ENCODE measurements around the gene SLC28A2.
A peak's percentile ranks its signal among the peaks of the same experiment; 100 is the strongest.

The SLC28A2 gene

DNA sequence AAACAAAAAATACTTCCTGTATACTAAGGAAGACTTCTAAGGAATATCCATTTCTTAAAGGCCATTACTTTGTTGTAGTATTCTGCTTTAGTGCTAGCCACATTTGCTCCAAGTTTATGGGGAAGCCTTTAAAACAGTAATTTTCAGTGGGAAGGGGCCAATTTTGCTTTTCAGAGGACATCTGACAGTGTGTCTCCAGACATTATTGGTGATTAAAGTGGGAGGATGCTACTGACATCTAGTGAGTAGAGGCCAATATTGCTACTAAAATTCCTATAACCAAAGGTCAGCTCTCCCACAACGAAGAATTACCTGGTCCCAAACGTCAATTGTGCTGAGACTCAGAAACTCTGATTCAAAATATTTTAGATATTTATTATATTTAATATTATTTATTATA lies 24.8 kb downstream of the SLC28A2 start:
- no peak for TF ChIP-seq ARNT (IDR thresholded peaks at IDR 0.05)
- TF ChIP-seq HDGF (IDR thresholded peaks at IDR 0.05; ENCODE audit: borderline replicate concordance): no peak
- no peak for TF ChIP-seq ELF4 (IDR thresholded peaks at IDR 0.05)
- TF ChIP-seq NFRKB (IDR thresholded peaks at IDR 0.05): no peak
- TF ChIP-seq, protein P1, sequence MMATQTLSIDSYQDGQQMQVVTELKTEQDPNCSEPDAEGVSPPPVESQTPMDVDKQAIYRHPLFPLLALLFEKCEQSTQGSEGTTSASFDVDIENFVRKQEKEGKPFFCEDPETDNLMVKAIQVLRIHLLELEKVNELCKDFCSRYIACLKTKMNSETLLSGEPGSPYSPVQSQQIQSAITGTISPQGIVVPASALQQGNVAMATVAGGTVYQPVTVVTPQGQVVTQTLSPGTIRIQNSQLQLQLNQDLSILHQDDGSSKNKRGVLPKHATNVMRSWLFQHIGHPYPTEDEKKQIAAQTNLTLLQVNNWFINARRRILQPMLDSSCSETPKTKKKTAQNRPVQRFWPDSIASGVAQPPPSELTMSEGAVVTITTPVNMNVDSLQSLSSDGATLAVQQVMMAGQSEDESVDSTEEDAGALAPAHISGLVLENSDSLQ (IDR thresholded peaks at IDR 0.05): no peak
- no peak for TF ChIP-seq SUZ12 (IDR thresholded peaks at IDR 0.05)
- no peak for TF ChIP-seq CTBP1 (IDR thresholded peaks at IDR 0.05; ENCODE audit: borderline replicate concordance)
- TF ChIP-seq TARDBP (IDR thresholded peaks at IDR 0.05): no peak
- no peak for TF ChIP-seq FOXA1 (IDR thresholded peaks at IDR 0.05)
- TF ChIP-seq SP1 (IDR thresholded peaks at IDR 0.05): no peak
- TF ChIP-seq BHLHE40 (IDR thresholded peaks at IDR 0.05; ENCODE audit: borderline replicate concordance): no peak
- TF ChIP-seq FOXK2 (IDR thresholded peaks at IDR 0.05): no peak
- DNase-seq (ENCODE audit: extremely low spot score): peak; percentile 8
- POLR2A ChIA-PET: interaction anchor here (1.0 kb wide), 1 partner anchor 46 kb away, joined by 3 read pairs; no protein-coding TSS in a partner anchor
- CTCF ChIA-PET: interaction anchor here (0.6 kb wide), 1 partner anchor 151 kb away, joined by 4 read pairs; no protein-coding TSS in a partner anchor

DNA sequence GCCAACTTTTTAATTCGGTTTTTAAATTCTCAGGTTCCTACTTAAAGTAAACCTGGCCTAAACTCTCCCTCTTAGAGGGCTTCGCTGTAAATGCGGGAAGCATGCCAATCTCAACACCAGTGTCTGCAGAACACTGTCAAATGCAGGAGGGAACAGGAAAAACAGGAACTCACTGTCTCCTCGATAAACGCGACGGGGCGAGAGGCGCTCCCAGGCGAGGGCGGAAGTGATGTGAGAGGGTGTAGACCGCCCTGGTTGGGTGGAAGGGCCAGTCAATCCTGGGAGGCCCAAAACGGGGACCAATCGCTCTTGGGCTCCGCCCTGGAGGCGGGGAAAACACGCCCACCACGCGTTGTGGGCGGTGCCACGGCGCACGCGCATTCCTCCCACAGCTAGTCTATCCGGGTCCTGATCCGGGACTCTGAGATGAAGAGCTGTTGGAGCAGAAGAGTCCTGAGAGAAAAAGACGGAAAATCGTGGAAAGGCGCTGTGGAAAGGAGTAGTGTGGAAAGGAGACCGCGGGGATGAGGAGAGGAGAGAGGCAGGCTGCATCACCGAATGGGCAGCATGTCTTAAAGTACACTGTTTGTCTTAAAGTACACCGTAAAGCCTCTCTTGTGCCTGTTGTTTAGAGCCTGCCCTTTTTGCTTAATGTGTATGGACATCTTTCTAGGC lies 27.1 kb downstream of the SLC28A2 start:
- DNase-seq (ENCODE audit: extremely low spot score): peak; percentile 93
- ChIA-PET CTCF (interaction anchor here (1.7 kb wide), 1 partner anchor 74 kb away, joined by 4 read pairs; no protein-coding TSS in a partner anchor), POLR2A (interaction anchor here (0.9 to 1.7 kb wide), 8 partner anchors 21 to 268 kb away, joined by 3 to 7 read pairs (median 4); a partner anchor contains a TSS)
- peak; percentile 43 for TF ChIP-seq ELF4 (IDR thresholded peaks at IDR 0.05)
- TF ChIP-seq, protein P1 (IDR thresholded peaks at IDR 0.05): peak; percentile 99
- TF ChIP-seq CTBP1 (IDR thresholded peaks at IDR 0.05; ENCODE audit: borderline replicate concordance): no peak
- TF ChIP-seq TARDBP (IDR thresholded peaks at IDR 0.05): no peak
- no peak for TF ChIP-seq BHLHE40 (IDR thresholded peaks at IDR 0.05; ENCODE audit: borderline replicate concordance)
- no peak for TF ChIP-seq SUZ12 (IDR thresholded peaks at IDR 0.05)
- TF ChIP-seq LEF1 (IDR thresholded peaks at IDR 0.05; ENCODE audit: borderline replicate concordance): no peak
- no peak for TF ChIP-seq FOXK2 (IDR thresholded peaks at IDR 0.05)
- no peak for TF ChIP-seq FOXA1 (IDR thresholded peaks at IDR 0.05)
- TF ChIP-seq ARNT (IDR thresholded peaks at IDR 0.05): no peak
- peak; percentile 62; the same call in 1 of the 2 replicates for TF ChIP-seq SP1 (IDR thresholded peaks at IDR 0.05)
- no peak for TF ChIP-seq FOXM1 (IDR thresholded peaks at IDR 0.05; ENCODE audit: borderline replicate concordance)
- TF ChIP-seq NFRKB (IDR thresholded peaks at IDR 0.05): no peak
- peak; percentile 82 for TF ChIP-seq L3MBTL2 (conservative IDR thresholded peaks at IDR 0.05)

DNA sequence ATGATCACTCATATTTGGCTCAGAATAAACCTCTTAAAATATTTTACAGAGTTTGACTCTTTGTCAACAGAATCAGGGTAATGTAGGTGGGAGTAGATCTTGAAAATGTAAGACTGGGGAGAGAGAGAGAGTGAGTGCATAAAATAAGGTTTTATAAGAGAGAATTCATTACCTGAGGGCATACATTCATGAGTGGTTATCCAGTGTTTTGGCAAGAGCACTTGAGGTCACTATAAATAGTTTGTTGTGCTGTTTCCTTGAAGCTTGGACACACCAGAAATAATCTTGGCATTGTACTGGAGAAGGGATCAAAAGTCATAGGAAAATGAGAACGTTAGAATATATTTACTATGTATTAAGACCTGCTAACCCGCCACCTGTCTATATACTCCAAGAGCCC lies 33.4 kb downstream of the SLC28A2 start:
- ChIA-PET POLR2A (no interaction called here), CTCF (no interaction called here)
- TF ChIP-seq ELF4 (IDR thresholded peaks at IDR 0.05) (no peak), SUZ12 (IDR thresholded peaks at IDR 0.05) (no peak), FOXK2 (IDR thresholded peaks at IDR 0.05) (no peak), L3MBTL2 (conservative IDR thresholded peaks at IDR 0.05) (no peak), HDGF (IDR thresholded peaks at IDR 0.05; ENCODE audit: borderline replicate concordance) (no peak), SP1 (IDR thresholded peaks at IDR 0.05) (no peak), BHLHE40 (IDR thresholded peaks at IDR 0.05; ENCODE audit: borderline replicate concordance) (no peak), NFRKB (IDR thresholded peaks at IDR 0.05) (no peak), FOXA1 (IDR thresholded peaks at IDR 0.05) (no peak), ZNF384 (IDR thresholded peaks at IDR 0.05) (no peak)
- TF ChIP-seq, protein P1 (IDR thresholded peaks at IDR 0.05): no peak
- DNase-seq (ENCODE audit: extremely low spot score): no peak

DNA sequence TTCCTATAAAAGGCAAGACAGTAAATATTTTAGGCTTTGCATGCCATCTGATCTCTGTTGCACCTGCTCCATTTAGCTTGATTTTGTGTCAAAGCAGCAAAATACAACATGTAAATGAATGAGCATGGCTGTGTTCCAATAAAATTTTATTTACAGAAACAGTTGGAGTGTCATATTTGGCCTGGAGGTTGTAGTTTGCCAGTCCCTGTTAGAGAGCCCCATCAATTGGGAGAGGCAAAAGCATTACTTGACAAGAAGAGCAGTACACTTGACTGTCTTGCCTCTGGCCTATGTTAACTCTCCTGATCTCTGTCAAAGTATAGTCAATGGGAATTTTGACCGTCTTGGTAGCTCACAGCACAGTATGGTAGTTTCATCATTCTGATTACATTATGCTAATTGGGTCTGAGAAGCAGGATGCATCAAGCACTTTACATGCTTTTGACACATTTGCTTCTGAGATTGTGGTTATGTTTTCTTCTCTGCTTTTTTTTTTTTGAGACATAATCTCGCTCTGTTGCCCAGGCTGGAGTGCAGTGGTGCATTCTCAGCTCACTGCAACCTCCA lies 35.4 kb downstream of the SLC28A2 start:
- CTCF ChIA-PET: no interaction called here
- TF ChIP-seq SUZ12 (IDR thresholded peaks at IDR 0.05): no peak
- TF ChIP-seq ELF4 (IDR thresholded peaks at IDR 0.05): no peak
- TF ChIP-seq L3MBTL2 (conservative IDR thresholded peaks at IDR 0.05): no peak
- no peak for TF ChIP-seq FOXM1 (IDR thresholded peaks at IDR 0.05; ENCODE audit: borderline replicate concordance)
- TF ChIP-seq, protein P1 (IDR thresholded peaks at IDR 0.05): no peak
- TF ChIP-seq NFRKB (IDR thresholded peaks at IDR 0.05): no peak
- TF ChIP-seq HDGF (IDR thresholded peaks at IDR 0.05; ENCODE audit: borderline replicate concordance): no peak
- no peak for TF ChIP-seq TARDBP (IDR thresholded peaks at IDR 0.05)
- TF ChIP-seq SP1 (IDR thresholded peaks at IDR 0.05): no peak
- no peak for TF ChIP-seq CTBP1 (IDR thresholded peaks at IDR 0.05; ENCODE audit: borderline replicate concordance)
- TF ChIP-seq ZNF384 (IDR thresholded peaks at IDR 0.05): no peak
- TF ChIP-seq FOXK2 (IDR thresholded peaks at IDR 0.05): no peak
- no peak for TF ChIP-seq FOXA1 (IDR thresholded peaks at IDR 0.05)
- TF ChIP-seq LEF1 (IDR thresholded peaks at IDR 0.05; ENCODE audit: borderline replicate concordance): no peak
- no peak for DNase-seq (ENCODE audit: extremely low spot score)
- POLR2A ChIA-PET: no interaction called here

DNA sequence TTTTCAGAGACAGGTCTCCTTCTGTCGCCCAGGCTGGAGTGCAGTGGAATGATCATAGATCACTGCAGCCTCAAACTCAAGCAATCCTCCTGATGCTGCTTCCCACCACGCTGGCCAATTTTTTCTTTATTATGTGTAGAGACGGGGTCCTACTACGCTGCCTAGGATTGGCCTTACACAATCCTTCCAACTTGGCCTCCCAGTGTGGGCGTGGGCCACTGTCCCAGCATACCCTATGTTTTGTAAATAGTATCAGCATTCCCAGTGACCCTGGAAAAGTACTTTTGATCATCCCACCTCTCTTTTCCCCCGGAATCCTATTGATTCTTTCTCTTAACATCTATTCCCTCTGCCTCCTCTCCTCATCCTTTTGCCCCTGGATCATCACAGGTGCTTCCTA lies 36.9 kb downstream of the SLC28A2 start:
- CTCF ChIA-PET: no interaction called here
- TF ChIP-seq ARNT (IDR thresholded peaks at IDR 0.05) (no peak), SP1 (IDR thresholded peaks at IDR 0.05) (no peak), CTBP1 (IDR thresholded peaks at IDR 0.05; ENCODE audit: borderline replicate concordance) (no peak), LEF1 (IDR thresholded peaks at IDR 0.05; ENCODE audit: borderline replicate concordance) (no peak), NFRKB (IDR thresholded peaks at IDR 0.05) (no peak), SUZ12 (IDR thresholded peaks at IDR 0.05) (no peak), FOXM1 (IDR thresholded peaks at IDR 0.05; ENCODE audit: borderline replicate concordance) (no peak), ELF4 (IDR thresholded peaks at IDR 0.05) (no peak), L3MBTL2 (conservative IDR thresholded peaks at IDR 0.05) (no peak), HDGF (IDR thresholded peaks at IDR 0.05; ENCODE audit: borderline replicate concordance) (no peak), BHLHE40 (IDR thresholded peaks at IDR 0.05; ENCODE audit: borderline replicate concordance) (no peak), FOXA1 (IDR thresholded peaks at IDR 0.05) (no peak), TARDBP (IDR thresholded peaks at IDR 0.05) (no peak), ZNF384 (IDR thresholded peaks at IDR 0.05) (no peak), FOXK2 (IDR thresholded peaks at IDR 0.05) (no peak)
- TF ChIP-seq, protein P1 (IDR thresholded peaks at IDR 0.05): no peak
- DNase-seq (ENCODE audit: extremely low spot score): no peak
- POLR2A ChIA-PET: interaction anchor here (1.4 kb wide), 1 partner anchor 113 kb away, joined by 3 read pairs; a partner anchor contains a TSS
